Hippocampal formation (tissue), 2 donors: ENCODE results near the gene STAC2.

ENCODE experiments used
- DNase-seq, 2 donors: peaks; one replicate each; lab custom pipeline; 2025; lab: John Stamatoyannopoulos, UW

Gene STAC2

DNA sequence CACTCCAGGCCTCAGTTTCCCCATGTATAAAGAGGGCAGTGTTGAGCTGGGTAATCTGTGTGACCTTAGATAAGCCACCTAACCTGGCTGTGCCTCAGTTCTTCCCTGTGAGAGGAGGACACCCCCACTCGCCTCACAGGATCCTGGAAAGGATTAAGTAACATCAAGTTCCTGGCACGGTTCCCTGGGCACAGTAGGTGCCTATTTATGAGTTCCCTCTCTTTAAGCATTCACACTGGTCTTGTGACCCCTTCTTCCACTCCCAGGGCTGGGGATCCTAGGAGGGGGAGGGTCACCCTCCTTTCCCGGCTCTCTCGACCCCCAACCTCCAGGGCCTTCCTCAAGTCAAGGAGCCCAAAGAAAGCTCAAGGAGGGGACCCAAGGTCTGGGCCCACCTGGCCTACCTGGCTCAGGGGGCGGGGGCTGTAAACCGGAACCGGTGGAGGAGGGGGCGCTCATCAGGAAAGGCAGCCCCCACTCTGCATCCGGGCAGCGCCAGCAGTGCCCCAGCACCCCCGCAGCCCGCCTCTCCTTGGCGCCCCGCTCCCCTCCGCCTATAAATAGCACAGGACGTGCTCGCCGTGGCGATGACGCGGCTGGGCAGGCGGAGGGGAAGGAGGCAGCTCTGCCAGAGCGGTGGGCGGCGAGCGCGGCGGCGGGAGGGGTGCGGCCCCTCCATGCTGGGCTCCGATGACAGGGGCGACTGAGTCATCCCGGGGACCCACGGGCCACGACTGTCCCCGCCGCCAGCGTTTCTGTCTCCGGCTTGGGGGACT lies 16.2 kb downstream of the STAC2 start:
- no peak for DNase-seq

DNA sequence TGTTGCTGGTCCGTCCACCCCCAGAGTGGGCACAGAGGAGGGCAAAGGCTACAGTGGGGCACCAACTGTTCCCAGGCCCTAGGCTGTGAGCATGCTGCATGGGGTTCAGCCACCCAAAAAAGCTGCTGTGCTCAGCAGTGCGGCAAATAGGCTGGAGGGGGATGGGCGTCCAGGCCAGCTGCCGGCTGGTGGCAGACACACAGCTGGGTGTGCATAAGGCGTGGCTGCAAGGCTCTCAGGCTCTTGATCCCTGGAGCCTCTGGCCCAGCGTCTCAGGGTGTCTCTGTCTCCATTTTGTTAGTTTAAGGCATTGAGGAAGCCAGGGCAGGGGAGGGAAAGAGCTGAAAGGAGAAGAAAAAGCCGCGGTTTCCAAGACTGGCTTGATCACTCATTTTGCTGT lies 16.9 kb downstream of the STAC2 start:
- no peak for DNase-seq

DNA sequence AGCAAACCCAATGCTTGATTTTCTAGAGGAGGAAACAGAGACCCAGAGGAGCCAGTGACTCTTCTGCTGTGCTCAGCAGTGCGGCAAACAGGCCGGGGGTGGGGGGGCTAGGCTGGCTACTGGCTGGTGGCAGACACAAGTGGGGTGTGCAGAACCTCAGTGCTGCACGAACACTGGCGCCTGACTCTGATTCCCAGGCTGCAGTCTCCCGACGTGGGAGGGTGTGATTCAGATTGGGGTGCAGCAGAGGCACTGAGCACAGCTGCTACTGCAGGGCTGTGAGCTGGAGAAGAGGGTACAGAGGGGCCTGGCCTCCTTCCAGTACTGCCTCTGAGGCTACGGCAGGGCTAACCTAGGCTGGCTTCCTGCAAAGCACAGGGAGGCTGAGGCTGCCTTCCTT lies 17.6 kb downstream of the STAC2 start:
- DNase-seq = peak in 1 of 2 donors; percentile 49

DNA sequence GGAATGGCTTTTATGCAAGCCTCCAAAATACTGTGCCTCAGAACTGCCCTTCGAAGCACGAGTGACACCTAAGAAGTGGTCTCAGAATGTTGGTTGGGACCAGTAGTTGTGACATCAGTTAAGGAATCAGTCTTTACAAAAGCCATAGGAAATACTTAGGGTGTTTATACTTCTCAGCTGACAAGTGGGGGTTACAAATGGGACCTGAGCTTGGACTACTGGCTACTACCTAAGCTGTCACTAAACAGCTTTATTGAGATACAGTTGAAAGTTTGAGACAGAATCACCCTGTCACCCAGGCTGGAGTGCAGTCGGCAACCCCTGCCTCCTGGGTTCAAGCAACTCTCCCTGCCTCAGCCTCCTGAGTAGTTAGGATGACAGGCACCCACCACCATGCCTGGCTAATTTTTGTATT lies 20.6 kb downstream of the STAC2 start:
- no peak for DNase-seq

DNA sequence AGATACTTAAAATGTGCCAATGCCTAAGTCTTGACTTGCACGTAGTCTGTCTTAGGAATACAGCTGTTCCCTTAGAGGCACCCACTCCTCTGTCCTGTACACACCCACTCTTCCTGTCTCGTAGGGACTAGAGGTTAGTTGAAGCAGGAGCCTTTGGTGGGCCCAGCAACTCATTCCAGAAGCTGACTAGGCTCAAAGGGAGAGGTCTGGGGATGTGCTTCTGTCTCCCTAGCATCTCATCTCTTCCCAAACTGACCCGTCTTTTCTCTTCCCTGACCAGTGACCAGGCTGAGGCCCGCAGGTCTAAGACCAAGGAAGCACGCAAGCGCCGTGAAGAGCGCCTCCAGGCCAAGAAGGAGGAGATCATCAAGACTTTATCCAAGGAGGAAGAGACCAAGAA lies 21.5 kb downstream of the STAC2 start:
- DNase-seq = no peak

DNA sequence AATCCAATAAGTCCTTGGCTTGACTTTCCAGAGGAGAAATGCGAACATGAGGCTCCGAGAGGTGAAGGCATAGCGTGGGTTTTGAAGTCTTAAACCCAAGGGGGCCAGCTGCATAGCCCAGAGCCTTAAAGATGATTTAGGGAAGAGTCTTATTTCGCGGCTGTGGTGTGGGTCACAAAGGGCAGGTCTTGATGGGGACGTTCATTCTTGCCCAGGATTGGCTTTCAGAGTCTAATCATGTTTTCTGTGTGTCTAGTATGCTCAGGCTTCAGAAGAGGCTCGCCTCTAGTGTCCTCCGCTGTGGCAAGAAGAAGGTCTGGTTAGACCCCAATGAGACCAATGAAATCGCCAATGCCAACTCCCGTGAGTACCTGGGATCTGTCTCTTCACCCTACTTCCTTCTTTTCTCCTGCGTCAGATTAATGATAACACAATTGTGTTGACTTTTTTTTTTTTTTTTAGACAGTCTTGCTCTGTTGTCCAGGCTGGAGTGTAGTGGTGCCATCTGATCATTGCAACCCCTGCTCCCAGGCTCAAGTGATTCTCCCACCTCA lies 24.7 kb downstream of the STAC2 start:
- DNase-seq = no peak

DNA sequence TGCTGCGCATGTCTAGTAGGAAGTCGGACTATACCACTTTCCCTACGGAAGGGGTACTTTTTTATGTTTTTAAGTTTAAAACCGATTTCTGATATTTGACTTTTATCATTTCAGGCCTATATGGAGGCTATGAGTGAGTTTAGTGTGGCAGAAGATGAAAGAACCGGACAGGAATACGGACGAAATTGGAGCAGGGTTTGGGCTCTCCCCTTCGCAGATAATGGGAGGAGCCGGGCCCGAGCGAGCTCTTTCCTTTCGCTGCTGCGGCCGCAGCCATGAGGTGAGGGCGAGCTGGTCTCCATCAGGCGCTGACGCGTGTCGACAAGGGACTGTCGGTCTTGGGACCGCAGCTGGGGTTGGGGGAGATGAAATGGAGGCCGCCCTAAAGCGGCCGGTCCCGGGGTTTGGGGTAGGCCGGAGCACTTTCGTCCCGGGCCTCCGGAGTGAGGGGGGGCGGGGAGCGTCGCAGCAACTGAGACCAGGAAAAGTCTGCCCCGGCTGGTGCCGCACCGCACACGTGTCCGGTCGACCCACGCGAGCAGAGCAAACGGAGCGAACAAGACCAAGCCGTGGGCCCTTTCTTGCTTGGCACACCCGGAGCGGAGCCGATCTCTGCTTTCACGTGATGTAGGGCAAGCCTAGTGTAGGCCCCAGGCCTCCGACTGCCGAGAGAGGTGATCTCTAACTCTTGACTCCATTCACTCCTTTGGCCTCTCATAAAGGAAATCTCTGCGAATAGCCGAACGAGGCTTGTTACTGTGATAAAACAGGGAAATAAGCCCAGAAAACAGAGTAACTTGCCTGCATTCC lies 25.5 kb downstream of the STAC2 start, which contains the start of gene RPL19:
TSS of gene RPL19 (plus strand) at position 214 of the 810 bp plus-strand sequence. CDS start at position 276, 62 bp downstream.
- DNase-seq = peak; percentile 82 to 95

DNA sequence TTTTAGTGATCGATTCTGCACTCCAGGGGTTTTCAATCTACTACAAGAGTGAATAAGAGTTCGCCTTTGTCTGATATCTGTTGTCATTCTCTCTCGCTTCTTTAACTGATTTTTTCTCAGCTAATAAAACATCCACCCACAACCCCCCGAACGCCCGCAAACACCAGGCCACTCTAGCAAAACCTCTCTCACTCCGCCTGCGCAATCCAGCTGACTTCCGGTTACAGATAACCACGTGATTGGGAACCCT lies 26.0 kb downstream of the STAC2 start:
- DNase-seq = peak in 1 of 2 donors; percentile 85

DNA sequence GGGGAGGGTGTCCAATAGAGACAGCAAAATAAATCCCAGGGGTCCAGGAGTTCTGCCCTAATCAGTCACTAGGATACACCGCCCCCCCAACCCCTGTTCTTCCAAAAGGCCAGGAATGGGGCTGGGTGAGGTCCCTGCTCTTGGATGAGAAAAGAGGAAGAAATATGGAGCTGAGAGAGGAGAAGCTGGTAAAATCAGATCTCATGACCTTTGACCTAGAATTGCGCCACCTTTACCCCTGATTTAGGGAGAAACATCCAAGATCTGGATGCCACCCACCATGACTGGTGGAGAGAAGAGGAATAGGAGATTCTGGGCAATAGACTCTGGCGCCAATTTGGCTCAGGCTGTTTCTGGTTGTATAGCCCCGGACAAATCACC lies 27.6 kb downstream of the STAC2 start:
- no peak for DNase-seq

DNA sequence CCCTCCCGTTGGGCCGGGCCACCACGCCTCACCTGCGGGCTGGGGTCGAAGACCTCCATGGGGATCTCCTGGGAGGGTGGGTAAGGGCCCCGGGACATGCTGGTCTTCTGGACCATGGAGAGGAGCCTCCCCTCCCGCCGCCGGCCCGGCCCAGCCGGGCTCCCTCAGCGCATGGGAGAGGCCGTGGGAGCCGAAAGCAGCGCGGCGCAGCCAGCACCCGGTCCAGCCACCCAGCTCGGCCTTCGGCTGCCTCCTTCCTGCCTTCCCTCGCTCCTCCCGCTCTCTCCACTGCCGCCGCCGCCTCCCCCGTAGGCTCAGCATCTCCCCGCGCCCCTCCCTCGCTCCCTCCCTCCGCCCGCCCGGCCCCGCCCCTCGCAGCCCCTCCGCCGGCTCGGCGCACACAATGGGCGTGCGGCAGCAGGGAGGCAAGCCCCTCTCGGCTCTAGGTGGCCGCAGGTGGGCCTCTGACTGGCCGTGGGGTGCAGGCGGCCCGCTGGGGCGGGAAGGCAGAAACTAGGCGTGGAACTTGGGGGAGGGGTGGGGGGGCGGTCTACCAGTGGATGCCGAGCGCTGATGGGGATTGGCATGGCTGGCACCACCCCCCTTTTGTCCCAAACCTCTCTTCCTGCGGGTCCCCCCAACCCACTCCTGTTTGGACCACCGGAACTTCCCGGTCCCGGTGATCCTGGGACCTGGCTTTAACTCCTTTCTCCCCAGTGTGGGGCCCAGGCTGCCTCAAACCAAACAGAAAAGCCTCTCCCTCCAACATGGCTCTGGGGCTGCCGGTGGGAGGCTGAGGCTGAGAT lies 28.2 kb downstream of the STAC2 start, which contains the start of gene CACNB1:
TSS of gene CACNB1 (minus strand) at position 290 of the 806 bp plus-strand sequence. CDS start at position 116, 174 bp downstream.
- peak; percentile 59 to 62 for DNase-seq

DNA sequence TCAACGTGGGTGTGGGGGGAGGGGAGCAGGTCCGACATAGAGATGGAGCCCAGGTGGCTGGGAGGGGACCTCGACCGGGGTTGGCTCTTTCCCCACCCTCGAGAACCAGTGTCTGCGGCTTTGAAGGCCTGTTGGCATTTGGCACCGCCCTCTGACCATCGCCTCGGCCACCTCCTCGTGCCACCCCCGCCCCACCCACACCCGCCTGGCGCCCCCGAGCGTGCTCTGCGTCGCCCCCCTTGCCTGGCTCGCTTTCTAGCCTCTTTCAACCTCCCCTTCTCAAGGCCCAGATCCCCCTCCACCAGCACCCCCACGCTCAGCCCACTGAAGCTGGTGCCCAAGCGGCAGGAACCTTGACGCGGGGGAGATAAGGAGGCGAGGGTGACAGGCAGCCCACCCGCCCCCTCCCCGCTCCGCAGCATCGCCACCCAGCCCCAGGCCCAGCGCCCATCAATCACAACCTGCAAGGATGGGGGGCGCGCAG lies 28.9 kb downstream of the STAC2 start:
- no peak for DNase-seq

DNA sequence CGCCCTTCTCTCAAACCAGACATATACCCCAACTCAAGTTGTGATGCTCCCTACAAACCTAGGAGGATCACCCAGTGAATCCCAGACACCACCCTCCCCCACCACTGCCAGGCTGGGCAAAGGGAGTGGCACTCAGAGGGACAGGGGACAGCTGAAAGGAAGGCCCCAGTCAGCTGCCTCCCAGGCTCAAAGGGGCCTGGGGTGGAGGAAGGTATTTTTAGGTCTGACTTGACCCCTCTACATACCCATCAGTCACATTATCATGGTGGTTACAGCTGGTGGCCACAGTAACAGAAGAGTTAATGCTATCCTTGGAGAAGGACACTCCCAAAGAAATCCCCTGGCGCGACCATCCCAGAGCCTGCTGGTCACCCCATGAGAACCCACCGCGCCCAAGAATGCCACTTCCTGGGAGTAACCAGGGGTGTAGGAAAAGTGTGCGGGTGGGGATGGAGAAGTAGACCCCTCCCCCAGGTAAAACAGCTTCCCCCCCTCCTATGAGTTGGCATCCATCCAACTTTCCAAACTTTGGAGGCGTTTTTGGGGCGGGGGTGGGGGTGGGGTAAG lies 29.4 kb downstream of the STAC2 start:
- DNase-seq = no peak

DNA sequence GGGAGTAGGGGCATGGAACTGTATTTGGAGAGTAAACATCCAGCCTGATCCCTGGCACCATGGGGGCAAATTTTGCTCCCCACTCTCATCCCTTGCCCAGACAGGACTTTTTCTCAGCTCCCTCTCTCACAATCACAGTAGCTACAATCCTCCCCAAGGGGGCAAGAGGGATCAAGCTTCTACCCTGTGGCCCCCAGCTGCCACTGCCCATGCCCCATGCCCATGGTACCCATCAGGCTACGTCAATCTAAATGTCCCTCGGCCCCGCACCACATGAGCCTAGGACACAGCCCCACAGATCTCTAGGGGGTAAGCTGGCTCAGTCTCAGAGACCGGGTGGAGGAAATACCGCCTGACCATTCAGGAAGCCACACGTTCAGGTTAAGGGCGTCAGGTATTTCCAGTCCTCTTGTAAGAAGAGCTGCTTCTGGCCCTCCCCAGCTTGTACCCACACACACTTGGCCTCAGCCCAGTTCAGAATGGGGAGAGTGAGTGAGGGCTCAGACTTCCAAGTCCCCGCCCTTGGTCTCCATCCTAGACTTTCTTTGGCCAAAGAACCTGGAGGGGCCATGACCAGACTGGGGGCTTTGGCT lies 30.1 kb downstream of the STAC2 start:
- DNase-seq = no peak

DNA sequence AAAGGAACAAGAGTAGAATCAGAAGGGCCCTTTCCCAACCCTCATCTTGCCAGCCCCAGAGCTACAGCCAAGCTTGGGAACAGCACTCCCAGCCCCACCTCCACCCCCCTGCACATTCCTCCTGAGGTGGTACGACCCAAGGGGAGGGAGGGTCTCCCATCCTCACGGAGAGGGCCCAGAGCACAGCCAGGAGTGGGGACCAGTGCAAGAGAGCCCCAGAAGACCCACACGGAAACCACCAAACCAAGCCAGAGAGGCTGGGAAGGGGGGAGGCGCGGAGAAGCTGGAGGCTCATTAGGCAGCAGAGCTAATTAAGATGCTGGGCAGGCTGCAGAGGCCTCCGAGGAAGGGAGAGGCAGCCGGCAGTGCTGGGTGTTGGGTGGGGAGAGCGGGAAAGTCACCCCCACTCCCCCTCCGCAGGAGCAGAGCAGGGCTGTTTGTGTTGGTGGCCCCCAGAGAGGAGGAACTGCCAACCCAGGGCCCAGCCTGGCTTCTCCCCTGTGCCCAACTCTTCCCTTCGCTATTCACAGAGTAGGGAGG lies 30.7 kb downstream of the STAC2 start:
- peak; percentile 38 to 39 for DNase-seq

DNA sequence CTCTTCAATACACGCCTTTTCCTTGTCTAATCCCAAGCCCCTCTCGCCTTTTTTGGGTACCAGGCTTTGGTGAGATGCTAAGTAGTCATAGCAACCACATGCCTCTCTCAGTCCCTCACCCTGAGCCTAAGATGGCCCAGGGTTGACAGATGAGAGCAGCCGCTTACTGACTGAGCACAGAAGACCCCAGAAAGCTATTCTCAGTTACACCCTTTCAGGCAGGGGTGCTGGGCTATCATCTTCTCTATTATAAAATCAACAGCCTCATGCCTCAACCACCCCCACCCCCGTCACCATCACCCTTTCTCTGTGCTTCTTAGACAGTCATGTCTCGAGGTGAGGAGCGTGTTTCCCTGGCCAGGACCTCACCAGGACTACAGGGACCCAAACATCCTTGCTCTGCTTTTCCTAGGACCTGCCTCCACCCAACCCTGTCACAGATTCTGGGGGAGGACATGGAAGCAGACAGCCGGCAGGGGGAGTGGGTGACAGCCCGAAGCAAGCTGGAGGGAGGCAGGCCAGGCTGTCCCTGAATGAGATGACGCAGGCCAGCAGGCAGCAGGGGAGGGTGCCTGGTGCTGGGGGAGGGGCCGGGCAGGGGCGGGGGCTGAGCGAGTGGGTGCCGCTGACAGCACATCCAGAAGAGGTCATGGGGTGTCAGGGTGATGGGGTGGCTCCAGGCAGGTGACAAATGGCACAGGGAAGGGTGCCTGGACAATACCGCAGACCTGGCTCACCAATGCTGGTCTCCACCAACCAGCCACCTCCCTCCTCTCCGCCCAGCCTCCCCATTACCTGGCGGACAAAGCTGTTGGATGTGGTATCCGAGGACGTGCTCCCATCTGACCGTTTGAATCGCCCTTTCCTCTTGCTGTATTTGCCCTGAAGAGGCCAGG lies 31.4 kb downstream of the STAC2 start:
- peak; percentile 56 to 58 for DNase-seq

DNA sequence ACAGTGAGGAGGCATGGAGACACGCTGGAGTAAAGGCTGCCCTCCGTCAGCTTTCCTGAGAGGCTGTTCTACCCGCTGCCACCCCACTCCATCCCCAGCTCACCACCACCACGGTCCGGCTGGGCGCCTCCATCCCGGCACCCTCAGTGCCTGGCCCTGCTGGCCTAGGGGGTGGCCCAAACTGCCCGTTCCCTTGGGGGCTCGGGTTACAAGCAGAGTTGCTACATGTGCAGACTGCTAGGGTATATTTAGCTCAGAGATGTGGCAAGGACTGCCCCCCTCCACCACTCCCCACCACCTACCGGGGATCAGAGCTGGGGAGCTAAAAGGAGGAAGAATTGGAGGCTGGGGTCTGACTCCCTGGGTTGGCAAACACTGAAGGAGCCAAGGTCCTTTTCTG lies 32.4 kb downstream of the STAC2 start:
- no peak for DNase-seq

DNA sequence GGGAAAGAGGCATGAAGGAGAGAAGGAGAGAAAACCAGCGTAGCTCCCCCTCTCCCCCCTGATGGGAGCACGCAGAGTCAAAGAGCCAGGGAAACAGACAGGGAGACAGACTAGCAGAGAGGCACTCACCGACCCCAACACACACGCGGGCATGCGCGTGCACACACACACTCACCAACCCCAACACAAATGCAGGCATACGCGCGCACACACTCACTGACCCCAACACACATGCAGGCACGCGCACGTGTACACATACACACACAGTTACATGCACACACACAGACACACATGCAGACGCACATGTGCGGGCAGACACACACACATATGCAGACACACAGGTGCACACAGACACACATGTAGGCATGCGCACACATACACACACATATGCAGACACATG lies 32.8 kb downstream of the STAC2 start:
- DNase-seq = no peak

DNA sequence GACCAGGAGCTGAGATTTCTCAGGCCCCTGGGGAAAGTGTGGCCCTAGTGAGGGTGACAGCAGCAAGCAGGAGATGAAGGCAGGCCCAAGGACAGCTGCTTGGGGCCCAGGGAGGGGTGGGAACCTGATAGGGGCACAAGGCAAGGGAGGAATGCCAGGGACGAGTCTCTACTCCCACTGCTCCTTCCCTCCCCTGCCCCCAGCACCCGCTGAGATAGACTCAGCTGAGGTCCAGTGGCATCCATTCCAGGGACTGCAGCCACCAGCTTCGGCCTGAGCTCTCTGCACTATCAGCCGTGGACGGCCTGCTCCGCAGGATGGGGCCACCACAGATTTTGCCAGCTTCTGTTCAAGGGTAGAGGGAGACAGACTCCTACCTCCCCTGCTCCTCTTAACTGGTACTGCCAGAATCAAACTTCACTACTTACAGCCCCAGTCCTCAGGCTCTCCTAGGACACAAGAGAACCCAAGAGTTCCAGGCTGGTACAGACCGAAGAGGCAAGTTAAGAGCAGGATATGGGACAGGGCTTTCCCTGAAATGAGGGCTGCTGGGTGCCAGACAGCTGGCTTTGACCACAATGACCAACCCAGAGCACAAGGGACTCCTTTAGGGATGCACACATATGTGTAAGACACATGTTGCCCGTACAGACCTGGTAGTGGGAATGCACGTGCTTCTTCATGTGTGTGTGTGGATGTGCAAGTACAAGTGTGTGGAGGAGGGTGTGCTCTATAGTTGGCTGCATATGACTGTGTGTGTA lies 33.8 kb downstream of the STAC2 start:
- no peak for DNase-seq

DNA sequence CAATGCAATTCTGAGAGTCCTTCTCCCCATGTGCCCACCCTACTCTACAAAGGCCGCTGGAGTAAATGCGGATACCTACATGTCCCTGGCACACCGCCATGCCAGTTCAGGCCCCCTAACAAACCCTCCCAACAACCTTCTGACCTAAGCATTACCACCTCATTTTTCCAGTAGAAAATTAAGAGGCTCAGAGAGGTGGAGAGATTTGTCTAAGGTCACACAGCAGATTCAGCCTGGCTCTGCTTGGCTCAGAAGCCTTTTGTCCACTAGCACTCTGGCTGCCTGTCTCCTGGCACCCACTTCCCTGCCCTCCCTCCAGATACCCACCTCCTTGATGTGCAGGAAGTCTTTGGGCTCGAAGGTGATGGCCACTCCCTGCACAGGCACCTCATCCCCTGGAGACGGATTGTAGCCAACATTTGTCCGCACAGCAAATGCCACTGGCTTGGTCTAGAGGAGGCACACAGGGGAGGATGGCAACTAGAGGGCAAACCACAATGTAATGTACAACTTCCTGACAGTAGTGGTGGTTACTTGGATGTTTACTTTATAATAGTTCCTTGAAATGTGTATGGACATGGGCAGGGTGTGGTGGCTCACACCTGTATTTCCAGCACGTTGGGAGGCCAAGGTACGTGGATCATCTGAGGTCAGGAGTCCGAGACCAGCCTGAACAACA lies 38.5 kb downstream of the STAC2 start:
- no peak for DNase-seq
